ENCODE measurements around the gene TTC7B.
A peak's percentile ranks its signal among the peaks of the same experiment; 100 is the strongest.

The TTC7B gene

DNA sequence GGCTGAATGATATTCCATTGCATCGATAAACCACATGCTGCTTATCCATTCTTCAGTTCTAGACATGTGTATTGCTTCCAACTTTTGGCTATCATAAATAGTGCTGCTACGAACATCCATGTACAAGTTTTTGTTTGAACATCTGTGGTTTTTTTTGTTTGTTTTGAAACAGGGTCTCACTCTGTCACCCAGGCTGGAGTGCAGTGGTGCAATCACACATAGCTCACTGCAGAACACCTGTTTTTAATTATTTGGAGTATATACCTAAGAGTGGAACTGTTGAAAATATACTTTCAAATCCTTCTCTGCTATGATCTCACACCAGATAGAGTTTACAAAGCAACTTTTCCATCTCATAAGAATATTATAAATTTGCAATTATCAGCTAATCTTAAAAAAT, 124.2 kb downstream of the TTC7B start:
- H3K4me1 ChIP-seq (ENCODE audit: control insufficient read depth in 2 of 2, insufficient read depth in 1 of 2, low read depth in 1 of 2, low read length in 2 of 2), result peaks cover 0 to 5% of the 10 kb centered on the region in 2 donors
- H3K9ac ChIP-seq (ENCODE audit: low read depth, low read length, poor library complexity), result no peak overlapping the region
- WGBS, 2 donors (ENCODE audit: extremely low coverage in 2 of 2, insufficient read length in 2 of 2, insufficient replicate concordance in 1 of 2), result no CpG with 5 or more reads among the region's 2 CpGs
- H2AFZ ChIP-seq (ENCODE audit: low read length), result no peak overlapping the region
- no peak overlapping the region for H3K14ac ChIP-seq (ENCODE audit: low read length)
- no peak overlapping the region for H2AK5ac ChIP-seq (ENCODE audit: low read depth, low read length)
- no peak overlapping the region for H3K18ac ChIP-seq (ENCODE audit: low read length)
- no peak overlapping the region for H3K4me2 ChIP-seq (ENCODE audit: insufficient read depth, low read length, poor library complexity, severe bottlenecking)
- H4K91ac ChIP-seq (ENCODE audit: low read depth, low read length, poor library complexity), result no peak overlapping the region
- H3K9me3 ChIP-seq (replicated peaks in 1 of 2; ENCODE audit: control insufficient read depth in 2 of 2, insufficient read depth in 1 of 2, low read depth in 1 of 2, low read length in 2 of 2), result no peaks in the 10 kb centered on the region
- H4K8ac ChIP-seq (ENCODE audit: low read depth, low read length), result no peak overlapping the region
- no peak overlapping the region for H3K27ac ChIP-seq (replicated peaks; ENCODE audit: low read length)
- no peak overlapping the region for H2BK120ac ChIP-seq (ENCODE audit: low read depth, low read length)
- H2BK5ac ChIP-seq (ENCODE audit: low read length), result no peak overlapping the region
- H3K4ac ChIP-seq (ENCODE audit: low read length), result no peak overlapping the region
- DNase-seq (ENCODE audit: low spot score), result no peak
- H3K79me1 ChIP-seq (ENCODE audit: low read depth, low read length), result no peaks in the 10 kb centered on the region
- peaks cover 0 to 9% of the 10 kb centered on the region in 2 donors for H3K36me3 ChIP-seq (replicated peaks in 1 of 2; ENCODE audit: control insufficient read depth in 2 of 2, insufficient read depth in 2 of 2, low read length in 2 of 2)
- H3K4me3 ChIP-seq (ENCODE audit: low read length in 2 of 2), result no peak overlapping the region
- H2BK12ac ChIP-seq (ENCODE audit: low read length), result no peak overlapping the region
- H3K27me3 ChIP-seq (ENCODE audit: control insufficient read depth in 3 of 3, insufficient read depth in 3 of 3, low read depth in 1 of 3, low read length in 3 of 3), result no peaks in the 10 kb centered on the region
- H3K23ac ChIP-seq (ENCODE audit: low read depth, low read length, poor library complexity), result no peak overlapping the region
- no peak overlapping the region for H2BK15ac ChIP-seq (ENCODE audit: low read length)

DNA sequence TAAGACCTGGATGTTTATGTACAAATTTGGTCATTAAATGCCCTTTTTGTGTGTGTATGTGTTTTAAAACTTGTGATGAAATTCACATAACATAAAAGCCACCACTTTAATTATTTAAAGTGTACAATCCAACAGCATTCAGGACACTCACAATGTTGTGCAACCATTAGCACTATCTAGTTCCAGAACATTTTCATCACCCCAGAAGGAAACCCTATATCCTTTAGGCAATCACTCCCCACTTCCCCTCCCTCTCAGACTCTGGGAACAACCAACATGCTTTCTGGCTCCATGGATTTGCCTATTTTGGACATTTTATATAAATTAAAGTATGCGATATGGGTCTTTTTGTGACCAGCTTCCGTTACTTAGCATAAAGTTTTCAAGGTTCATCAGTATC, 124.6 kb downstream of the TTC7B start:
- no CpG with 5 or more reads among the region's 2 CpGs for WGBS, 2 donors (ENCODE audit: extremely low coverage in 2 of 2, insufficient read length in 2 of 2, insufficient replicate concordance in 1 of 2)
- DNase-seq (ENCODE audit: low spot score), result no peak

DNA sequence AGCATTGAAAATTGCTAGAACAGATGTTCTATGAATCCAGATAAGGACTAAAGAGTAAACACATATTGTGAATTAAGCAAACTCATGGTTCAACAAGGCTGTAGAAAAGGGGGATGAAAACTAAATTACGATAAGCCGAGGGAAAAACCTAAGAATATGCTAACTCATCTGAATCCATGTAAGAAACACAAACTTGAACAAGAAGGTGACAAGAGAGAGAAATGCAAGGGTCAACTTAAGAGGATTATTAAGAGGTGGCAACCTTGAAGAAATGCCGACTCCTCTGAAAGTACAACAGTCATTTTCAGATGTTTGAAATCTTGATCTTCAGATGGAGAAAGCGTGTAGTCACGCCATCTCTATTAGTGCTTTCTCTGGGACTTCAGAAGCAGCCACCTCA, 128.6 kb downstream of the TTC7B start:
- H3K27ac ChIP-seq (replicated peaks; ENCODE audit: low read length), result no peak overlapping the region
- H3K4me3 ChIP-seq (ENCODE audit: low read length in 2 of 2), result no peak overlapping the region
- no peak overlapping the region for H2AK5ac ChIP-seq (ENCODE audit: low read depth, low read length)
- H2BK5ac ChIP-seq (ENCODE audit: low read length), result no peak overlapping the region
- no peak overlapping the region for H3K9ac ChIP-seq (ENCODE audit: low read depth, low read length, poor library complexity)
- H3K14ac ChIP-seq (ENCODE audit: low read length), result no peak overlapping the region
- H2BK120ac ChIP-seq (ENCODE audit: low read depth, low read length), result no peak overlapping the region
- no peak overlapping the region for H3K4ac ChIP-seq (ENCODE audit: low read length)
- H2BK15ac ChIP-seq (ENCODE audit: low read length), result no peak overlapping the region
- H2BK12ac ChIP-seq (ENCODE audit: low read length), result no peak overlapping the region
- no peak overlapping the region for H4K8ac ChIP-seq (ENCODE audit: low read depth, low read length)
- H3K18ac ChIP-seq (ENCODE audit: low read length), result no peak overlapping the region
- no peaks in the 10 kb centered on the region for H3K9me3 ChIP-seq (replicated peaks in 1 of 2; ENCODE audit: control insufficient read depth in 2 of 2, insufficient read depth in 1 of 2, low read depth in 1 of 2, low read length in 2 of 2)
- H3K36me3 ChIP-seq (replicated peaks in 1 of 2; ENCODE audit: control insufficient read depth in 2 of 2, insufficient read depth in 2 of 2, low read length in 2 of 2), result peaks cover 0 to 10% of the 10 kb centered on the region in 2 donors
- no peaks in the 10 kb centered on the region for H3K27me3 ChIP-seq (ENCODE audit: control insufficient read depth in 3 of 3, insufficient read depth in 3 of 3, low read depth in 1 of 3, low read length in 3 of 3)
- H3K23ac ChIP-seq (ENCODE audit: low read depth, low read length, poor library complexity), result no peak overlapping the region
- no peak overlapping the region for H2AFZ ChIP-seq (ENCODE audit: low read length)
- no peaks in the 10 kb centered on the region for H3K79me1 ChIP-seq (ENCODE audit: low read depth, low read length)
- H4K91ac ChIP-seq (ENCODE audit: low read depth, low read length, poor library complexity), result no peak overlapping the region
- H3K4me2 ChIP-seq (ENCODE audit: insufficient read depth, low read length, poor library complexity, severe bottlenecking), result no peak overlapping the region
- H3K4me1 ChIP-seq (ENCODE audit: control insufficient read depth in 2 of 2, insufficient read depth in 1 of 2, low read depth in 1 of 2, low read length in 2 of 2), result no peaks in the 10 kb centered on the region
- WGBS, 2 donors (ENCODE audit: extremely low coverage in 2 of 2, insufficient read length in 2 of 2, insufficient replicate concordance in 1 of 2), result no CpG with 5 or more reads among the region's 5 CpGs
- DNase-seq (ENCODE audit: low spot score), result no peak

More for the DNA sequence above, 124.6 kb downstream of the TTC7B start:
- Histone ChIP-seq H3K4me2 (ENCODE audit: insufficient read depth, low read length, poor library complexity, severe bottlenecking) (no peak overlapping the region), H2BK120ac (ENCODE audit: low read depth, low read length) (no peak overlapping the region), H2BK5ac (ENCODE audit: low read length) (no peak overlapping the region), H3K23ac (ENCODE audit: low read depth, low read length, poor library complexity) (no peak overlapping the region), H2AFZ (ENCODE audit: low read length) (no peak overlapping the region), H3K14ac (ENCODE audit: low read length) (no peak overlapping the region), H2AK5ac (ENCODE audit: low read depth, low read length) (no peak overlapping the region), H3K27ac (replicated peaks; ENCODE audit: low read length) (no peak overlapping the region), H3K9ac (ENCODE audit: low read depth, low read length, poor library complexity) (no peak overlapping the region), H3K4me3 (ENCODE audit: low read length in 2 of 2) (no peak overlapping the region), H2BK15ac (ENCODE audit: low read length) (no peak overlapping the region), H4K91ac (ENCODE audit: low read depth, low read length, poor library complexity) (no peak overlapping the region), H3K9me3 (replicated peaks in 1 of 2; ENCODE audit: control insufficient read depth in 2 of 2, insufficient read depth in 1 of 2, low read depth in 1 of 2, low read length in 2 of 2) (no peaks in the 10 kb centered on the region), H4K8ac (ENCODE audit: low read depth, low read length) (no peak overlapping the region), H2BK12ac (ENCODE audit: low read length) (no peak overlapping the region), H3K27me3 (ENCODE audit: control insufficient read depth in 3 of 3, insufficient read depth in 3 of 3, low read depth in 1 of 3, low read length in 3 of 3) (no peaks in the 10 kb centered on the region), H3K4ac (ENCODE audit: low read length) (no peak overlapping the region), H3K18ac (ENCODE audit: low read length) (no peak overlapping the region), H3K36me3 (replicated peaks in 1 of 2; ENCODE audit: control insufficient read depth in 2 of 2, insufficient read depth in 2 of 2, low read length in 2 of 2) (peaks cover 0 to 10% of the 10 kb centered on the region in 2 donors), H3K4me1 (ENCODE audit: control insufficient read depth in 2 of 2, insufficient read depth in 1 of 2, low read depth in 1 of 2, low read length in 2 of 2) (peaks cover 0 to 5% of the 10 kb centered on the region in 2 donors), H3K79me1 (ENCODE audit: low read depth, low read length) (no peaks in the 10 kb centered on the region)

DNA sequence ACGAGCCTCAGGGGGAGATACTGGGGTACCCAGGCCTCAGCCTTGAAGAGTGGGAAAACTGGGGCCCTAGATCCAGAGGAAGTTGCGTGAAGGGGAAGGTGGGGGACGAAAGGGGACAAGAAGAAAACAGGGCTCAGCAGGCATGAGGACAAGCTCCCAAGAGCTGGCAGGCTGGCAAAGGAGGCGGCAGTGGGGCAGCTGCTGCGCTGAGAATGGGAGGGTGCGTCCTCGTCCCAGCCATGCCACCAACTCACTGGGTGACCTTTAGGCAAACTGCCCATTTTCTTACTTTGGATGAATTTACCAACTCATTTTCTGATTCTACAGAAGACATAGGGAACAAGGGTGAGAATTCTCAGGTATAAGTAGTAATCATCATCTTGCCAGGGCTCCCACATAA, 133.6 kb downstream of the TTC7B start:
- Histone ChIP-seq H3K4ac (ENCODE audit: low read length) (no peak overlapping the region), H2AFZ (ENCODE audit: low read length) (no peak overlapping the region), H4K8ac (ENCODE audit: low read depth, low read length) (no peak overlapping the region), H2AK5ac (ENCODE audit: low read depth, low read length) (no peak overlapping the region), H3K79me1 (ENCODE audit: low read depth, low read length) (no peaks in the 10 kb centered on the region), H3K27me3 (ENCODE audit: control insufficient read depth in 3 of 3, insufficient read depth in 3 of 3, low read depth in 1 of 3, low read length in 3 of 3) (no peaks in the 10 kb centered on the region), H2BK12ac (ENCODE audit: low read length) (no peak overlapping the region), H4K91ac (ENCODE audit: low read depth, low read length, poor library complexity) (no peak overlapping the region), H3K36me3 (replicated peaks in 1 of 2; ENCODE audit: control insufficient read depth in 2 of 2, insufficient read depth in 2 of 2, low read length in 2 of 2) (peaks cover 0 to 6% of the 10 kb centered on the region in 2 donors), H3K9ac (ENCODE audit: low read depth, low read length, poor library complexity) (no peak overlapping the region), H2BK5ac (ENCODE audit: low read length) (no peak overlapping the region), H3K9me3 (replicated peaks in 1 of 2; ENCODE audit: control insufficient read depth in 2 of 2, insufficient read depth in 1 of 2, low read depth in 1 of 2, low read length in 2 of 2) (no peaks in the 10 kb centered on the region), H3K4me1 (ENCODE audit: control insufficient read depth in 2 of 2, insufficient read depth in 1 of 2, low read depth in 1 of 2, low read length in 2 of 2) (peaks cover 0 to 2% of the 10 kb centered on the region in 2 donors), H3K27ac (replicated peaks; ENCODE audit: low read length) (no peak overlapping the region), H3K14ac (ENCODE audit: low read length) (no peak overlapping the region), H2BK15ac (ENCODE audit: low read length) (no peak overlapping the region), H3K23ac (ENCODE audit: low read depth, low read length, poor library complexity) (no peak overlapping the region), H3K18ac (ENCODE audit: low read length) (peak overlapping the region; percentile 9), H3K4me2 (ENCODE audit: insufficient read depth, low read length, poor library complexity, severe bottlenecking) (no peak overlapping the region), H3K4me3 (ENCODE audit: low read length in 2 of 2) (no peak overlapping the region), H2BK120ac (ENCODE audit: low read depth, low read length) (no peak overlapping the region)
- no peak for DNase-seq (ENCODE audit: low spot score)
- WGBS, 2 donors (ENCODE audit: extremely low coverage in 2 of 2, insufficient read length in 2 of 2, insufficient replicate concordance in 1 of 2), result no CpG with 5 or more reads among the region's 7 CpGs
